GM18502 (cell line): ENCODE measurements around the gene GGPS1.
"Not testable (repeated sequence)": the region's sequence is repeated elsewhere in the genome, so short reads cannot be mapped to it uniquely, and the experiment has no call there.

Experiments
- ATAC-seq: cut with Tn5 transposase; IDR thresholded peaks from one replicate; pipeline ENCODE4 v1.9.1; 2021; ENCODE audit warnings: mild to moderate bottlenecking; ENCODE audit not compliant: unreplicated experiment, poor library complexity

GGPS1 gene

GRCh38 chr1:235336903-235337302, 8.5 kb downstream of the GGPS1 start:
- no peak for ATAC-seq

- no peak for ATAC-seq
These were observed 11.4 kb downstream of the GGPS1 start for GRCh38 chr1:235339746-235340145.

GRCh38 chr1:235341334-235341733, 13.0 kb downstream of the GGPS1 start:
- no peak for ATAC-seq

GRCh38 chr1:235342039-235342438, 13.7 kb downstream of the GGPS1 start:
- ATAC-seq: no peak

- no peak for ATAC-seq
These were observed 14.1 kb downstream of the GGPS1 start for GRCh38 chr1:235342471-235342870.

- no peak for ATAC-seq
These were observed 15.4 kb downstream of the GGPS1 start for GRCh38 chr1:235343726-235344125.

- ATAC-seq: no peak
These were observed 23.1 kb downstream of the GGPS1 start for GRCh38 chr1:235351441-235351840.

GRCh38 chr1:235351898-235352297, 23.5 kb downstream of the GGPS1 start:
- ATAC-seq: no peak

GRCh38 chr1:235357485-235358373, 29.4 kb downstream of the GGPS1 start:
- no peak for ATAC-seq

- ATAC-seq: no peak
These were observed 30.5 kb downstream of the GGPS1 start for GRCh38 chr1:235358899-235359298.

GRCh38 chr1:235364189-235364588, 35.8 kb downstream of the GGPS1 start:
- not testable (repeated sequence) for ATAC-seq

- no peak for ATAC-seq
These were observed 37.9 kb downstream of the GGPS1 start for GRCh38 chr1:235366286-235366685.

- ATAC-seq: peak; percentile 100
These were observed 38.9 kb downstream of the GGPS1 start, which contains the start of gene TBCE for GRCh38 chr1:235367000-235367908. Gene TBCE (plus strand): TSS chr1:235367427. CDS start chr1:235380050, 12,623 bp downstream.

GRCh38 chr1:235368428-235368827, 40.1 kb downstream of the GGPS1 start:
- ATAC-seq: no peak

- no peak for ATAC-seq
These were observed 41.4 kb downstream of the GGPS1 start for GRCh38 chr1:235369802-235370201.

- ATAC-seq: no peak
These were observed 47.7 kb downstream of the GGPS1 start for GRCh38 chr1:235375919-235376605.

- ATAC-seq: not testable (repeated sequence)
These were observed 49.9 kb downstream of the GGPS1 start for GRCh38 chr1:235378134-235378735.

GRCh38 chr1:235381955-235382739, 53.8 kb downstream of the GGPS1 start:
- ATAC-seq: not testable (repeated sequence)

GRCh38 chr1:235385633-235386032, 57.3 kb downstream of the GGPS1 start:
- ATAC-seq: not testable (repeated sequence)
